ENCODE measurements around the gene CD58.
A peak's percentile ranks its signal among the peaks of the same experiment; 100 is the strongest.
"Not testable (repeated sequence)": the region's sequence is repeated elsewhere in the genome, so short reads cannot be mapped to it uniquely, and the experiment has no call there.

CD58 gene

DNA sequence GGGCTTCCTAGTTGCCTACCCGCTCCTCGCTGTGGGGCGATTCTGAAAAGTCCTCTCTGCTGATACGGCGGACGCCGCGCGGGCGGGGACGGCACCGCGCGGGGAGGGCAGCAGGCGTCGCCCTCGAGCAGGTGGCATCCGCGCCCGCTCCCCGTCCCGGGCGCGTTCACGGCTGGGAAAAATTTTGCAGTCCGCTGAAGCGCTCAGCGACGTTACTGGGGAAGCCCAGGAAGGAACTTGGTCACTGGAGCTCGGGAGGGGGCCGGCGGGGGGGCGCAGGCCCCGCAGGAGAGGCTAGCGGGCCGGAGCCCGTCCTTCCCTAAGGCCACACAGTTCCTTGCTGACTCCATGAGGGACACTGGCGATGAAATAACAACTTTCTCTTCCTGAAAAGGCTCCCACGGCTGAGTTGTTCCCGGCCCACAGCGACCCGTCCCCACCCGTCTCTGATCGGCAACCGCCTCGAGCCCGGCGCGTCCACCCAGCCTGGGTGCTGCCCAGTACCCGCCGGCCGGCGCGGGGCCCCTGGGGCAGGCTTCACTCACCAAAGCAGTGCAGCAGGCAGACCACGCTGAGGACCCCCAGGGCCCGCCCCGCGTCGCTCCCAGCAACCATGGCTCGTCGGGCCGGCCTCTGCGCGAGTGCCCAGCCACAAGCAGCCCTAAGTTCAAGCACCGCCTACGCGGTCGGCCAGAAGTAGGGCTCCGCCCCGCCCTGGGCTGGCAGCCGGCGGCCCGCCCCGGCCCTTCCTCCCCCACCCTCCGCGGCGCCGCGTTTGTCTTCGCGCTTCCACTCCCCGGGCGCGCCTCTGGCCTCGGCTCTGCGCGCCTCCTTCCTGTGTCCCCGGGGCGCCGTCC is at the start of gene CD58:
TSS of gene CD58 (minus strand) at position 669 of the 857 bp plus-strand sequence. CDS start at position 615, 54 bp downstream.
- TF ChIP-seq, protein P1, sequence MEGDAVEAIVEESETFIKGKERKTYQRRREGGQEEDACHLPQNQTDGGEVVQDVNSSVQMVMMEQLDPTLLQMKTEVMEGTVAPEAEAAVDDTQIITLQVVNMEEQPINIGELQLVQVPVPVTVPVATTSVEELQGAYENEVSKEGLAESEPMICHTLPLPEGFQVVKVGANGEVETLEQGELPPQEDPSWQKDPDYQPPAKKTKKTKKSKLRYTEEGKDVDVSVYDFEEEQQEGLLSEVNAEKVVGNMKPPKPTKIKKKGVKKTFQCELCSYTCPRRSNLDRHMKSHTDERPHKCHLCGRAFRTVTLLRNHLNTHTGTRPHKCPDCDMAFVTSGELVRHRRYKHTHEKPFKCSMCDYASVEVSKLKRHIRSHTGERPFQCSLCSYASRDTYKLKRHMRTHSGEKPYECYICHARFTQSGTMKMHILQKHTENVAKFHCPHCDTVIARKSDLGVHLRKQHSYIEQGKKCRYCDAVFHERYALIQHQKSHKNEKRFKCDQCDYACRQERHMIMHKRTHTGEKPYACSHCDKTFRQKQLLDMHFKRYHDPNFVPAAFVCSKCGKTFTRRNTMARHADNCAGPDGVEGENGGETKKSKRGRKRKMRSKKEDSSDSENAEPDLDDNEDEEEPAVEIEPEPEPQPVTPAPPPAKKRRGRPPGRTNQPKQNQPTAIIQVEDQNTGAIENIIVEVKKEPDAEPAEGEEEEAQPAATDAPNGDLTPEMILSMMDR (IDR thresholded peaks at IDR 0.05; ENCODE audit: extremely low read depth, missing control alignments): peak; percentile 78
- DNase-seq (ENCODE audit: low spot score): peak; percentile 93

GRCh38 chr1:116620392-116620791 is 49.6 kb upstream of the CD58 start:
- not testable (repeated sequence) for DNase-seq (ENCODE audit: low spot score)

DNA sequence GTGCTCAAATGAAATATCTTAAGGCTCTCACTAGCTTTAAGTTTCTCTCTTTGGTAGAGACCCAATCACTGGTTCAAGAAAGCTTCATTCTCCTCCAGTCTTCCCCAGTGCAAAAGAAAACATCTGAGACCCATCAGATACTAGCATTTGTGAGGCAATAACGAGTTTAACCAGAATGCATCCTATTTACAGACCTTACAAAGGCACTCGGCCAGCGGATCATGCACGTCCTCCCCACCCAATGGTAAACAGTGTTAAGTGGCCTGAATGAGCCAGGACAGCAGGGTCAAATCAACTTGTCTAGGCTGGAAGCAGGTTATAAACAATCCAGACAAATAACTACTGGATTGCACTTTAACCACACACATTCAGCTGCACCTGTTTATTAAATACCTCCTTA is 48.3 kb upstream of the CD58 start:
- DNase-seq (ENCODE audit: low spot score): not testable (repeated sequence)

DNA sequence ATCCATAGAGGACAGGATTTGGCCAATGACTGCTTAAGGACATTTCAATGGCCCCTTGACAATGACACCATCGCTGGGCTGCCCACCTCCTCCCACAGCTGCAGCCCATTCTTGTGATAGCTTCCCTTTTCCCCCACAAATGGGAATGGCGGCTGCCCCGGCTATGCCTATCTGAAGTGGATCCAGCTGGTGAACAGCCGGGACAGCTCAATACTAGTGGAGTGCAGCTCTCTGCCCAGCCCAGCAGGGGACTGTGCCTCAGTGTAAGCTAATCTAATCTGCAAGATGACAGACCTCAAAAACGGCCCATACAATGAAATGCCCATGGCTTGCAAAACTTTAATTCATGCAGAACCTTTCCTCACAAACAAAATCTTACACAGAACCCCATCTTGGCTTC is 47.0 kb upstream of the CD58 start:
- DNase-seq (ENCODE audit: low spot score): not testable (repeated sequence)

DNA sequence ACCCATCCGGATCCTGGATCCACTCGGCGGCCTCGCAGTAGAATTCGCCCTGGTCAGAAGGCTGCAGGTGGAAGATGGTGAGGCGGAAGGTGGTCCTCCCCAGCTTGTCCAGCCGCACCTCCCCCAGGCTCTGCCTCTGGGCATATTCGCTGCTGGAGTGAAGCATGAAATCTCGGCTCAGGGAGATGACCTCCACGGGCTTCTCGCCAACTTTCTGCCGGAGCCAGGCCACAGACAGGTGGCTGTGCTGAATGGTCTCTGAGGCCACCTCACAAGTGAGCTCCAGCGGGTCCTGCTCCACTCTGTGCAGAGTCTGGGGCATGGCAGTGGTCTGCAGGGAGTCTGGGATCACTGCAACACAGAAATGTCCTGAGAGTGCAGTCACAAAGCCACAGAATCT is 43.0 kb upstream of the CD58 start:
- not testable (repeated sequence) for DNase-seq (ENCODE audit: low spot score)

- DNase-seq (ENCODE audit: low spot score): not testable (repeated sequence)
These were observed 39.1 kb upstream of the CD58 start for GRCh38 chr1:116609801-116610371.

DNA sequence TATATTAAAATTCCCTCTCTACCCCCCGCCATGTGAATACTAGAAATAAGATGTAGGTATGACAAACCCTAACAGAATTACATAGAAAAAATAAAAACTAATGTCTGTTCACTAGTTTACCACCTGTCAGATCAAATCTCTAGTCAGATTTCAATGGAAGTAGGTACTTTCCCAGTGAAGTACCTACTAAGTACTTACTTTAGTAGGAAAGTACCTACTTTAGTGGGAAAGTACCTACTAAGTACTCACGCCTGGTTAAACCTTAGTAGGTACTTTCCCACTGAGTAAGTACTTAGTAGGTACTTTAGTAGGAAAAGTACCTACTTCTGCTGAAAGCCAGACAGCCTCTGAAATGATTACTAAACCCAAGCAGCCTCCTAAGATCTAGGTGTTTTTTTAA is 38.0 kb upstream of the CD58 start:
- not testable (repeated sequence) for DNase-seq (ENCODE audit: low spot score)

DNA sequence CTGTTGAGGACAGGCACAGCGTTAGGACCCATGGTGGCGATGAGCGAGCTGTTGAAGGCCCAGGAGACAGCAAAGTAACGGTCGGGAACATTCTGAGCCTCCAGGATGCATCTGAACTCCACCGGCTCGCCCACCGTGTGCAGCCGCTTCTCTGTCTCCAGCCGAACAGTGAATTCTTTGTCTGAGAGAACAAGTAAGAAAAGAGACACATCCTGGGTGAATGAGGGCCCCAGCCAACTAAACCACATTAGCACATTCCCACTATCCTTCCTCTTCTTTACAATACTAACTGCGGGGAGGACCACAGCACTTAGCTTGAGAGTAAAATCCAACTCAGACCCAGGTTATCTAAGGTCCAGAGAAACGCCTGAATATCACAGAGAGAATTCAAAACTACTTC is 37.3 kb upstream of the CD58 start:
- DNase-seq (ENCODE audit: low spot score): not testable (repeated sequence)

DNA sequence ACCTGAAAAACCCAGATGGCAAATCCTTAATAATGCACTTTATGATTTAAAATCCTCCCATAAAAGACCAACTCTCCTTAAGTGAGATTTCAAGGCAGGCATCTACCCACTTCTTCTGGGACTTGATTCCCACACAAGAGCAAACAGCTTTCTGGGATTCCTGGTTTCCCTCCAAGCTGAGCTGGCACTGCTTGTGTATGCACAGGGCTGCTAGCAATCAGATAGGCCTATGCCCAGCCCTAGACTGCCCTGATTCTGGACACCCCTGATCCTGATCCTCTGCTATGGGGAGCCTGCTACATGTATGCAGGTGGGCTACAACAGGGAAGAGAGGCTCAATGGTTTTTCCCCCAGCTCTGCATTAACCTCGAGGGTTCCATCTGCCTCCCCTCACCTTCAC is 36.6 kb upstream of the CD58 start:
- not testable (repeated sequence) for DNase-seq (ENCODE audit: low spot score)

DNA sequence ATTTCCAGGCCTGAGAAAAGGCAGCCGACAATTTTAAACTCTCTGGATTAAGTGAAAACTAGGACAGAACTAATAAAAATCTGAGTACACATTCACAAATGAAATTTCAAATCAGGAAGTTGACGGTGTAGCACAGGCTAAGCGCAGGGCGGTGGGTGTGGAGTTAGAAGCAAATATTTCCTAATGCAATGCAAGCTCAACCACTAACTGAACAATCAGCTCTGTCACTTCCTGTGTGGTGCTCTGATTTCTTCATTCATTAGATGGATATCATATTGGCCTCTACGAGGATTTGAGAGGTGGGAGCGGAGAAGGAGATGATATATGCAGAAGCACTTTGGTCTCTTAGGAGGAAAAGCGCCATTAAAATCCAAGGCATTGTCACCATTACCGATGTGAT is 35.2 kb upstream of the CD58 start:
- DNase-seq (ENCODE audit: low spot score): not testable (repeated sequence)

GRCh38 chr1:116605315-116605714 is 34.5 kb upstream of the CD58 start:
- TF ChIP-seq, protein P1 (IDR thresholded peaks at IDR 0.05; ENCODE audit: extremely low read depth, missing control alignments): no peak
- no peak for DNase-seq (ENCODE audit: low spot score)

DNA sequence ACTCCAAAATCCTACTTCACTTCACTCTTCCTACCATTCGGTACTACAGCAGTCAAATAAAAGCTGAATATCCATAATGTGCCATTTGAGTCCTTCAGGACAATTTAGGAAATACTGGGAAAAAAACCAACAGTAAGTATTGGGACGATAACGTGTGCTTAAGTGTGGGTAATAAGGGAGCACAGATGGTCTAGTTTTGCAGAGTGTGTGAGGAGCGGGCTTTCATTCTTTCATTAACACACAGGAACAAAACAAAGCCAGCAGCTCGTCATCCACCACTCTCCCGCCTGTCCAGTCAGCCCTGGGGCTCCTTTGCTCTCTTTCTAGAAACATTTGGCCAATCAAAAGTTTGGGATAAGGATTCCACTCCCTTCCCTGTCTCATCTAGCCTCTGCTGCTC is 33.6 kb upstream of the CD58 start:
- DNase-seq (ENCODE audit: low spot score): not testable (repeated sequence)

DNA sequence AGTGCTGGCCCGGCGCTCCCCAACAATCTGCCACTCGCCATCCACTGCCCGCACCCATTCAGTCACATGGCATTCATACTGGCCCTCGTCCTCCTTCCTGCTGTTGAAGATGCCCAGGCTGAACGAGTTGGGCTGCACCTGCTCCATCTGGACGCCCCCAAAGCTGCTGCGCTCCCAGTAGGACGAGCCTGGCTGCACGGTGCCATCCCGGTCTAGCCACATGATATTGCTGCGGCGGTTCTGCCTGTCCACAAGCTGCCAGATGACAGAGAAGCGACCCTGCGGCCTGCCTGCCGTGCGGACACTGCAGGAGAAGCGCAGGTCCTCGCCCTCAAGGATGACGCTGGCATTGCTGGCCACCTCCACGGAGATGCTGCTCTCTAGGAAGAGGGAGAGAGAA is 32.8 kb upstream of the CD58 start:
- DNase-seq (ENCODE audit: low spot score): not testable (repeated sequence)

GRCh38 chr1:116599369-116599768 is 28.5 kb upstream of the CD58 start:
- not testable (repeated sequence) for DNase-seq (ENCODE audit: low spot score)

GRCh38 chr1:116598420-116599036 is 27.7 kb upstream of the CD58 start:
- DNase-seq (ENCODE audit: low spot score): not testable (repeated sequence)

- not testable (repeated sequence) for DNase-seq (ENCODE audit: low spot score)
These were observed 26.6 kb upstream of the CD58 start for GRCh38 chr1:116597388-116597787.

- not testable (repeated sequence) for DNase-seq (ENCODE audit: low spot score)
These were observed 26.0 kb upstream of the CD58 start for GRCh38 chr1:116596742-116597307.
